Gastroesophageal sphincter (tissue), 3 donors: ENCODE data around the gene THUMPD2.

ENCODE experiments used
- CTCF ChIP-seq, 4 experiments: fragments of 200-600 bp in 2 of 4; fragments of 450-650 bp in 2 of 4; sonication (generic) in 1 of 4; IDR thresholded peaks; one replicate each; pipeline ENCODE4 v1.5.1; 2017 to 2019; ENCODE audit warnings: antibody characterized with exemption in 4 of 4, mild to moderate bottlenecking in 2 of 4, moderate library complexity in 2 of 4
- POLR2A ChIP-seq, 2 donors: fragments of 450-650 bp; IDR thresholded peaks; one replicate each; pipeline ENCODE4 v1.6.1; 2017; ENCODE audit warnings: antibody characterized with exemption in 2 of 2, mild to moderate bottlenecking in 2 of 2, moderate library complexity in 1 of 2
- POLR2AphosphoS5 ChIP-seq: sonication (generic); formaldehyde crosslinking; IDR thresholded peaks from one replicate; pipeline ENCODE4 v1.6.1; 2017; ENCODE audit warnings: antibody characterized with exemption

DNA sequence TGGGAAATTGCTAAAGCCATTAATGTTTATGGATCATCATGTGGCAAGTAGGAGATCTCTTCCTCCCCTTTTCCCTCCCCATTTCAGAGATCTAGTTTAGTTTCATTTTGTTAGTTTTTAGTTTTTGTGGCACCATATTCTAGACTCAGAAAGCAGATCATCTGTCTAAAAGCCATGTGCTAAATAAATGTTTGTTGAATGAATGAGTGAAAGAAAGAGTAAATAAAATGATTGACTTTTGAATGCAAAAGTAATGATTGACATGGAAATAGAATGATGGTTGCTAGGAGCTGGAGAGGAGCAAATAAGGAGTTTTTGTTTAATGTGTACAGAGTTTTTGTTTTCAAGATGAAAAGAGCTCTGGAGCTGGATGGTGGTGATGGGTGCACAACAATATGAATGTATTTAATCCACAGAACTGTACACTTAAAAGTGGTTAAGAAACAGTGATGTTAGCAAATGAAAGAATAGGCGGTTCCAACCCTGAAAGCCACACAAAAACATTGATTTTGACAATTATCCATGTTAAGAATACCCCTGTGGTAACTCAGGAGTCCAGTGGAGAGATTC, 89.7 kb downstream of the THUMPD2 start:
- TF ChIP-seq CTCF (IDR thresholded peaks at IDR 0.05) (no peak), POLR2AphosphoS5 (no peak), POLR2A (IDR thresholded peaks at IDR 0.05) (no peak)
